ENCODE results near the gene EML1.

The EML1 gene

DNA sequence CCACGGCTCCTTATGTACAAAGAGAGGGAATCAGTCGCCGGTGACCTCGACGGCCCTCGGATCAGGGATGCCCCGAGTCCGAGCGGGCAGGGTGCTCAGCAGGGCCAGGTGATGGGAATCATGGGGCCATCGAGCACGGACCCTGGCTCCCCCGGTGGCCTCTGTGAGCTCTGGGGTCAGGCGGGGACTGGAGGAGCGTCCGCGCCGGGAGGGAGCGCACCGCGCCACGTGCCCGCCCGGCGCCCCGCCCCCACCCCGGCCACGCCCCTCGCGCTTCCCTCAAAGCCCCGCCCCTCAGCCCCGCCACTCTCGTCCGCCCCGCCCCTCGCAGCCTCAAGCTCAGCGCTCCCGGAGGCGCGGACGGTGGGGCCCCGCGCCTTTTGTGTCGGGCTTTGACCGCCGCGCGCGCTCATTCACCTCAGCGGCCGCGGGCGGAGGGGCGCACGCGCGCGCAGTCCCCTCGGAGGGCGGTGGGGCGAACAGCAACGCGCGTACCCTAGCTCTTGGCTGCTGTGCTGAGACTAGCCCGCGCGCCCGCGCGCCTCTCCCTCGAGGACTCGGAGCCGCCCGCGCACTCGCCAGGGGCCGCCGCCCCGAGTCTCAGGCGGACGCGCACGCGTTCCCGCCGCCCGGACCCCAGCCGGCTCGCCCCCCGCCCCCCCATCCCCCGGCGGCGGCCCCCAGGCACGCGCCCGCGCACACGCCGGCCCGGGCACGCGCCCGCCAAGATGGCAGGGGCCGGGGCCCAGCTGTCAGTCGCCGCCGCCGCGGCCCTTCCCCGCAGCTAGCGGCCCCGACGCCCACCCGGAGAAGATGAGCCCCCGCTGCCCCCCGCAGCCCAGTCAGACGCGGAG is 178.1 kb downstream of the EML1 start:
- DNase-seq = peak; percentile 76

DNA sequence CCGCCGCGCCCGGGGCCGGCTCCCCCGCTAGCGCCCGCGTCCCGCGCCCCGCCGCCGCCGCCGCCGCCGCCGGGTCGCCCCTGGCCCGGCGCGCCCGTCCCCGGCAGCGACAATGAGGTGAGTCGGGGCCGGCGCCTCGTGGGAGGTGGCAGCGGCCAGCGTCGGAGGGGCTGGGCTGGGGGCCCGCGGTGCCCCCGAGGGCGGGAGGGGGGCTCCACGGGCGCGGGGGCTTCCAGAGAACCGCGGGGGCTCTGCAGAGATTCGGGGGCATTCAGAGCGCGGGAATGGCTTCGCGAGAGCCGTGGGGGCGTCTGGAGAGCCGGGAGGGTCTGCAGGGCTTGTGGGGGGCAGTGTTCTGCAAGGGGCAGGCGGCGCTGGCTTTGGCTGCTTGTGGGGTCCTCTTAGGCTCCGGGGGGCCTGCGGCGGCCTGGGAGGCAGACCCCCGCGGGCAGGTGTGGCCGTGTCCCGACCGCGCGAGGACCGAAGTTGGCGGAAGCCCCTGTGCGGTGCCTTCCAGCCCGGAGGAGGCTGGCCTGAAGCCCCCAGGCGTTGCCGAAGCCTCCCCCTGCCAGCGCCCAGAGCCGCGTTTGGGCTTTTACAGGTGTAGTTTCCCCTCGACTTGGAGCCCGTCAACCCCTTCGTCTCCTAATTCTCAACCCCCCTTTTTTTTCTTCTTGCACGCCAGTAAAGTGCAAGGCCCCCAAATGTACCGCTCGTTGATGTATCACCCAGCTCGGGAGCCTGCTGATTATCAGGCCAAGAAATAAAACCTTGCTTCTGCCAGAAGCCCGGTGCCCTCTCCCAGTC is 178.9 kb downstream of the EML1 start:
- no peak for DNase-seq

DNA sequence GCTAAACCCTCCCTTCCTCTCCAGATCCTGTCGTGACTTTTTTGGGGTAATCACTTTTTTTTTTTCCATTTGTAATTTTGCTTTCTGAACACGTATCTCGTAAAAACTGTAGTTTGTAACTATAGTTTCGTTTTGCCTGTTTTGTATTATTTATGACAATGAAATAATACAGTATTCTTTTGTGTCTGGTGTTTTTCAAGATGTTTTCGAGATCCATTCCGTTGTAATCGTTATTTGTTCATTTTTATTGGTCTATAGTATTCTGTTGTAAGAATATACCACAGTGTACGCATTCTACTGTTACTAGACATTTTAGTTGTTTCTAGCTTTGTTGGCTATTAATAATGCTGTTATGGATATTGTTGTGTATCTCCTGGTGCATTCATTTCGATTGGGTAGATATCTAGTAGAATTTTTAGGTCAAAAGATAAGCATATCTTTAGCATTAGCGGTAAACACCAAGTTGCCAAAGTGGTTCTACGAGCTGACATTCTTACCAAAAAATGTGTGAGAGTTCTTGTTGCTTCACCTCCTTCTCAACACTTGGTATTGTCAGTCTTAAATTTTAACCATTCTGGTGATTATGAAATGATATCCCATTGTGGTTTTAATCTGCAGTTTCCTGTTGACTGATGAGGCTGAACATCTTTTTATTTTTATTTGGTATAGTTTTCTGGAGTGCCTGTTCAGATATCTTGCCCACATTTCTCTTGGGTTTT is 179.7 kb downstream of the EML1 start:
- peak; percentile 15 for DNase-seq

DNA sequence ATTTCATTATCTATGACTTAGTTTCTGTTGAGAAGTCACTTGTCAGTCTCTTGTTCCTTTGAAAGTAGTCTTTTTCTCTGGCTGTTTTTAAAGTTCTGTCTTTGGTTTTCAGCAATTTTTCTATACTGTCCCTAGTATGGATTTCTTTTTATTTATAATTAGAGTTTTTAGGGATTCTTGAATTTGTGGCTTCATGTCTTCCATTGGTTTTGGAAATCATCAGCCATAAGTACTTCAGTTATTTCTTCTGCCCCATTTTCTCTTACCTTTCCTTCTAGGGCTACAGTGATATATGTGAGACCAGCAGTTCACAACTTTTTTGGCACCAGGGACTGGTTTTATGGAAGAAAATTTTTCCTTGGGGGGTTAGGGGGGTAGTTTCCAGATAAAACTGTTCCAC is 182.0 kb downstream of the EML1 start:
- no peak for DNase-seq

DNA sequence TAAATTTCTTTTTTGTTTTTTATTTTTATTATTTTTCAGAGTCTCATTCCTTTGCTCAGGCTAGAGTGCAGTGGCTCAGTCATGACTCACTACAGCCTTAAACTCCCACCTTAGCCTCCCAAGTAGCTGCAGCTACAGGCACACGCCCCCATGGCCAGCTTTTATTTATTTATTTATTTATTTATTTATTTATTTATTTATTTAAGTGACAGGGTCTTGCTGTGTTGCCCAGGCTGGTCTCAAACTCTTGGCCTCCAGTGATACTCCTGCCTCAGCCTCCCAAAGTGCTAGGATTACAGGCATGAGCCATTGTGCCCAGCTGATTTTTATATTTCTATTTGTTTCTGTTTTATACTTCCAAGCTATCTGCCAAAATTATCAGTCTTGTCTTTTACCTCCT is 182.8 kb downstream of the EML1 start:
- no peak for DNase-seq

DNA sequence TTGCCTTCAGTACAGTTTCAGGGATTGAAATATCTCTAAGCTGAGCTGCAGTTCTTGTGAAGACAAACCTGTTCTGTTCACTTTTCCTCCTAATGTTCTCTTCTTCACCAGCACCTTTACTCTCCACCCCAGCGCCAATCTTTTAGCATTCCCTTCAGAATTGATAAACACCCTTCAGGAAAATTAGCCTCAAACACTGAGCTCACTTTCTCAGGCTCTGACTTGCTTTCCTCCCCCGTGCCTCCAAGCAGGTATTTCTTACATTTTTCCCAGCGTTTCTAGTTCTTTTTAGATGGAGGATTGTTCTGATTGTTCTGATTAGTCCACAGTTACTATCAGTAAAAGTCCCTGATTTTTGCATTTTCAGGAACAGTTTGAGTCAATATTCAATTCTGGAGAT is 183.5 kb downstream of the EML1 start:
- no peak for DNase-seq

DNA sequence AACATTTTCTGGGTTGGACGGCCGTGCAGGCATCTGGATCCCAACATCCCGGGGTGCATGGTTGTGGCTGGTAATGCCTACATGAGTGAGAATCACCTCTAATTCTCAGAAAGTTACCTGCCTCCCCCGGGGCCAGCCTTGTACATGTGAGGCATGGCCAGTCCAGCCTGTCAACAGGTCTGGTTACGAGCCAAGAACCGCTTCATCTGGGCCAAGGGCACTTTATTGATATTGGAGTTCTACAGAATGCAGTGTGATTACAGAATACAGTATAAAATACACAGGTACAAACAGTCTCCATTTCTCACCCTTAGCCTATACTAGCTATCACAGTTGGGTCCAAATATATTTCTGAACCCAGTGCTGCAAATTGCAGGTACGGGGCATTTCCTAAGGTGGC is 187.1 kb downstream of the EML1 start:
- DNase-seq = no peak

DNA sequence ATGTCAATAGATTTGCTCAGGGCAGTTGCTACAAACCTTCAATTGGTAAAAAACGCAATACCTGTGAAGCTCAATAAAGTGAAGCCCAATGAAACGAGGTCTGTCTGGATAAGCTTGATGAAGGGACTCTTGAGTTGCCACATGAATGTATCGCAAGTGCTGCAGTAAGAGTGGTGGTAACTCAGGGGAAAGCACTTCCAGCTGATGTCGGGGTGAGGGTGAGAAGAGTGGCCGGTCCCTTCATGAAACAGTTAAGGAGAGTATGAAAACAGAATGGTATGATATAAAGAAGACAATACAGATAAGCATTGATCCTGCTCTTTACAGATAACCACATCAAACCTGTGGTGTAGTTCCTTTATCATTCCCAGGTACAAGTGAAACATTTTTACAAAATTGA is 188.6 kb downstream of the EML1 start:
- DNase-seq = no peak

DNA sequence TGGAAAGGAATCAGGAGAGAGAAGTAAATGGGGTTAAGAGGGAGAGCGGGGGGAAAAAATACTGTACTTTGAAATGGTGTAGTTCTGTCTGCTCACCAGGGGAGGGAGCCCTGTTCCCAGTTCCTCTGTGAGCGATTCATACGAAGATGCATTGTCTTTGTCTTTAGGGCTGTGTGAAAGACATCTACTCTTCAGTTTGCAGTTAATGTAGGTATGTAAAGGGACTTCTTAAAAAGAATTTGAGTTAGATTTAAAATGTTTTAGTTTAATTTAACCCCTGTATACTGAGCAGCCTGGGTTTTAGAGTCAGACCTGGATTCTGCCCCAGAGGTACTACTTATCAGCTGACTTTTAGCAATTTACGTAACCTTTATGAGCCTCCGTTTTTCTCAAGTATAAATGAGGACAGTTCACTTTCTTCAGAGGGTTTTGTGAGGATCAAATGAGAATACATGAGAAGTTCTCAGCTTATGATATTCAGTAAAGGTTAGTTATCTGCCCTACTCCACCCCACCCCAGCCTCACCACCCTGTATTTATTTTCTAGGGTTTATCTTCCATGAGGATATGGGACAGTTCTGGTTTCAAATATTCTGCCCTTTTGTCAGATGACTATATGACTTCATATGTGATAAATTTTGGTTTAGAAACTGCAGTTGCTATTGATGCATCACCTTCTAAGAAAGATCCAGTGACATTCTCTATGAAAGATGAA is 189.5 kb downstream of the EML1 start:
- peak; percentile 86 for DNase-seq

DNA sequence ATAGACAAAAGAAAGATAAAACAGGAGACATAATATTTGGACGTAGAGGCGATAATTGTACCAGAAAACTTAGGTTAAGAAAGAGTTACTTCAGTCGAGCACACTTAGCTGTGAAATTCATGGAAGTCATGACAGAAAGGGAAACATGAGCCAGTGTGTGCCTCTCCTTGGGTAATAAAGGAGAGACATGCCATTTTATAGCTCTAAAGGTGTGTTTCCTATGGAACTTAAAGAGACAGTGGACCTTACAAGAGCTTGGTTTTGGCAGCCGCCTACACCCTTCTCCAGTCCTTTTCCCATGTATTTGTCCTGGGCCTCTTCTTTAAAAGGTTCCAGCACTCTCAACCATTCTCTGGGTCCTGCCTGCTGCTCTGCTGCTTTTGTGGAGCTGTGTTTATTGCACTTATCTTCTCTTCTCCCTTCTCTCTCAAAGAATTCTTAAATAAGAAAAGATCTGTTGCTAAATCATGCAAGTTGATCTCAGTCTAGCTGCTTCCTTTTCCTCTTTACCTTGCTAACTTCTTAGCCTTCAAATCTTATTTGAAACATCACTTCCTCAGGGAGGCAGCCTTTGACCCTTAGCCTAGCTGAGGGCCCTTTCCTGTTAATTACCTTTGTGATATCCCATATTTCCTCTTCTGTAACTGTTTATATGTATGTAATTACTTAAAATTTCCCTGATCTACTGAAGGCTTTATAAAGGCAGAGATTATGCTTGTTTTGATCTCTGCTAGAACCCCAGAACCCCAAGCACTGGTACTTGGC is 190.2 kb downstream of the EML1 start:
- no peak for DNase-seq

DNA sequence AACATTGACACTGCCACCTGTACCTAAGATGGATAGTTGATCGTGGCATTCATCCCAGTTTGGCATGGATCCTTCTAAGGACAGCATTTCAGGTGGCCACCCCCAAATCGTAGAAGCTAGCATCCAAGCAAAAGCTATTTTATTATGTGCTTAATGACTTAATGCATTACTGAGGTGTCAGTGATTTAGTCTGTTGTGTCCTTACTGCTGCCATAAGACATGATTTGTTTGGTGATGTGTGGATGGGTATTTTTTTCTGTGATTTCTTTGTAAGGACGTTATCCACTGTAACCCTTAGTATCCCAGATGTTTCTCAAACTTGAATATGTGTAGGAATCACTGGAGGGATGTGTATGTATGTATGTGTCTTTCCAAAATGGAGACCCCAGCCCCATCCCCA is 190.8 kb downstream of the EML1 start:
- no peak for DNase-seq

DNA sequence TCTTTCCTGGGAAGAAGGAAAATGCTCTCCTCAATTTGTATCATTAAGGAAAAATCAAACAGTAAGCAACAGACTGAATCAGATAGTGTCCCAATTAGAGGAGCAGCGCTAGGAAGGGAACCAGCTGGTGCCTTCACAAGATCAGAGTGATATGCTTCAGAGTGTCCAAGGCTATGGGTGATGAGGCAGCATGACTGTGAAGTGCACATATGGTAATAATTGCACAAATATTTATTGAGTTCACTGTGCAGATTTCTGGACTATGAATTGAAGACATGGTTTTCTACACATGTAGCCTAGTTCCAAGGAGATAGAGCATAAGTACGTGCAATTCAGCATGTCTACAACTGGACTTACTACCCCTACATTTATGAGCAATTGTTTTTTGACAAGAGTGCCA is 193.2 kb downstream of the EML1 start:
- DNase-seq = no peak

DNA sequence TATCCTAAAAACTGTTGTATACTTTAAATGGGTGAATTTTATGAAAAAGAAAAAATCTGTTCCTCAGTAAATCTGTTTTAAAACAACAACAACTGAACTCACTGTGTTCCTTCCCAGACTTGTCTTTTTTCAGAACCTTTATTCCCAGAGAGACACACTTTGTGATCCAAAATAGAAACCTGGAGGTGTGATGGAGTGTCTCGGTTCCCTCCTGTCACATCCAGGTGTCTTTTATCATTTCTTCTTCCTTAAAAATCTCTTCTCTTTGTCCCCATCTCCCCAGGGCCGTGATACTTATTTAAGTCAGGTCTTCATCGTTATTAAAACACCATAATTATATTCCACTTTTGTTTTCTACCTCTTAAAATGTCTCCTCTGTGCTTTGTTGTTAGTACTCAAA is 195.8 kb downstream of the EML1 start:
- DNase-seq = no peak

DNA sequence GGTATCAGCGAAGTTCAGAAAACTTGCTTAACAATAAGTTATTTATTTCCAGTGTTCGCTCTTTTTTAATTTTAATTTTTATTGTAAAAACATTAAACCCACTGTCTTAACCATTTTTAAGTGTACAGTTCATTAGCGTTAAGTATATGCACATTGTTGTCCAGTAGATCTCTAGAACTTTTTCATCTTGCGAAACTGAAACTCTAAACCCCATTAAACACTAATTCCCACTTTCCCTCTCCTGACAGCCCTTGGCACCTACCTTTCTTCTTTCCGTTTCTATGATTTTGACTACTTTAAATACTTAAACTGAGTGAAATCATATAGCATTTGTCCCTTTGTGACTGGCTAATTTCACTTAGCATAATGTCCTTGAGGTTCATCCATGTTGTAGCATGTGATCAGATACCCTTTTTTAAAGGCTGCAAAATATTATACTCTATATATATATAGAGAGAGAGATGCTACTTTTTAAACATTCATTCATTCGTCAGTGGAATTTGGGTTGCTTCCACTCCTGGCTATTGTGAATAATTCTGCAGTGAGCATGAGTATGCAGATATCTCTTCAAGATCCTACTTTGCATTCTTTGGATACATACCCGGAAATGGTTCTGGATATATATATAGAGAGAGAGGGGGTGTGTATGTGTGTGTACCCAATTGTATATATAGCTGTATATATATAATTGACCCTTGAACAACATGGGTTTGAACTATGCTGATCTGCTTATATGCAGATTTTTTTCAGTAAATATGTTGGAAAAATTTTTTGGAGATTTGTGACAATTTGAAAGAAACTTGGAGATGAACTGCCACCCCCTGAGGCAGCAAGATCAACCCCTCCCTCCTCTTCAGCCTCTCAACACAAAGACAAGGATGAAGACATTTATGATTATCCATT is 197.3 kb downstream of the EML1 start:
- DNase-seq = no peak

DNA sequence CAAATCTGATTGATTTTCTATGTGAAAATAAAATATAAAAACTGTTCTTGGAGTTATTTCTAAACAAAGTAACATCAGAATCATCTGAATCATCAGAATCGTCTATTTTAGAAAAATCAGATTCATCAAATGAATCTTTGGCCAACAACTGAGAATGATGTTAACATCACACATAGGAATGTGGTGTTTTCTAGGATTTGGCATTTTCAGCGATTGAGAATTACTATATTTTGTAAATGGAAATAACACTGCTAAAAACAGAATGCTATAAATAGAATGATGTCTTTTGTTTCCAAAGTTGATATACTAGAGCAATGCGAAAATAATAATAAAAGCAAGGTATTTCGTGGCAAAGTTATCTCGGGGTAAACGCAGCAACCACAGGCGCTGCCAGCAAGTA is 198.1 kb downstream of the EML1 start:
- no peak for DNase-seq

All from NCI-H748 treated with DMSO at 0.1 percent for 48 hours (cell line).